Nephron (organoid): ENCODE results near the gene MIER3.
"Not testable (repeated sequence)": the region's sequence is repeated elsewhere in the genome, so short reads cannot be mapped to it uniquely, and the experiment has no call there.

ENCODE experiments used
- H3K27ac Mint-ChIP-seq, 3 experiments: 2 replicates each; pipeline ENCODE4 v1.8.0; 2020; ENCODE audit warnings: mixed read lengths in 3 of 3, mild to moderate bottlenecking in 2 of 3, moderate library complexity in 1 of 3
- H3K27me3 Mint-ChIP-seq: 2 replicates; pipeline ENCODE4 v1.8.0; 2021; ENCODE audit warnings: low read depth, mild to moderate bottlenecking, moderate library complexity, mixed read lengths
- H3K36me3 Mint-ChIP-seq: 2 replicates; pipeline ENCODE4 v1.8.0; 2020; ENCODE audit warnings: low read depth, mixed read lengths
- H3K4me1 Mint-ChIP-seq: 2 replicates; pipeline ENCODE4 v1.8.0; 2020; ENCODE audit warnings: mixed read lengths
- H3K4me3 Mint-ChIP-seq, 3 experiments: 2 replicates each; pipeline ENCODE4 v1.8.0; 2020; ENCODE audit warnings: mild to moderate bottlenecking in 3 of 3, mixed read lengths in 3 of 3, moderate library complexity in 2 of 3
- H3K9me3 Mint-ChIP-seq: 2 replicates; pipeline ENCODE4 v1.8.0; 2020; ENCODE audit warnings: mixed read lengths
- CTCF ChIP-seq, 3 experiments: fragments of 200-600 bp; sonication (generic); IDR thresholded peaks; one replicate each; pipeline ENCODE4 v1.5.0; 2021; ENCODE audit warnings: antibody characterized with exemption in 3 of 3; ENCODE audit not compliant: unreplicated experiment in 3 of 3

Gene MIER3

GRCh38 chr5:56979968-56980367 is 28.0 kb upstream of the MIER3 start:
- H3K4me1 Mint-ChIP-seq: no peaks in the 10 kb centered on the region
- H3K27ac Mint-ChIP-seq: no peak overlapping the region
- peaks cover 3% of the 10 kb centered on the region for H3K9me3 Mint-ChIP-seq
- no peak overlapping the region for H3K4me3 Mint-ChIP-seq
- TF ChIP-seq CTCF (IDR thresholded peaks at IDR 0.05; ENCODE audit: unreplicated experiment in 3 of 3): no peak
- no peaks in the 10 kb centered on the region for H3K27me3 Mint-ChIP-seq
- H3K36me3 Mint-ChIP-seq: no peaks in the 10 kb centered on the region

DNA sequence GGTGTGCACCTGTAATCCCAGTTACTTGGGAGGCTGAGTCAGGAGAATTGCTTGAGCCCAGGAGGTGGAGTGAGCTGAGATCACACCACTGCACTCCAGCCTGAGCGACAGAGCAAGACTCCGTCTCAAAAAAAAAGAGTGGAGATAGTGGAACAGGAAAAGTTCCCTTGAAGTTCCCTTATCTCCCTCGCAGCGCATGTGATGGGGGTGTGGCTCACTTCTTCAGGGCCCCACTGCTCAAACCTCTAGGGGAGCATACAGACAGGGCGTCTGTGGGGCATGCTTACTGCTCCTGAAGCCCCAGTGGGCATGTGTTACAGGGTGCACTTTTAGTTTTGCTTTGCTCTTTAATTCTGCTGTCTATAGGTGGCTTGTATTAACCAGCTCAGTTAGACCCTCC is 27.6 kb upstream of the MIER3 start:
- not testable (repeated sequence) for H3K9me3 Mint-ChIP-seq, H3K4me3 Mint-ChIP-seq, H3K27me3 Mint-ChIP-seq, H3K27ac Mint-ChIP-seq, H3K4me1 Mint-ChIP-seq, H3K36me3 Mint-ChIP-seq

- Mint-ChIP-seq H3K27me3 (no peaks in the 10 kb centered on the region), H3K4me1 (no peaks in the 10 kb centered on the region), H3K36me3 (no peaks in the 10 kb centered on the region), H3K27ac (no peak overlapping the region), H3K4me3 (no peak overlapping the region), H3K9me3 (peaks cover 3% of the 10 kb centered on the region)
- no peak for TF ChIP-seq CTCF (IDR thresholded peaks at IDR 0.05; ENCODE audit: unreplicated experiment in 3 of 3)
These were observed 25.9 kb upstream of the MIER3 start for GRCh38 chr5:56977822-56978221.

DNA sequence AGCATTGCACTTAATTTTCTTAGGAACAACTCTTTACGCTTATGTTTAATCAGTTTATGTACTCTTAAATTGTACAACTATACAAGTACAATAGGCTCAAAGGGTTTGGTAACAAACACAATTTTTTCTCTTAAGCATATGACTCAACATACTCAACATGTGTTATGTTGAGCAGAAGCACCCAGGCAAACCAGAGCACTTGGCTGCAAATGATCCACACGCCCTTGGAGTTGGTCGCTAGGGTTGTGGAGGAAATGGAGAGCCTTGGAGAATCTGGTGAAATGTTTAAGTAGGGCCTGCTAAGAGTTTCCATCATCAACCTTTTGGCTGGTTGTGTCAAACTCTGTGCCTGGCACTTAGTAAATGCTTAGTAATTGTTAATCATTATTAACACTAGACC is 25.1 kb upstream of the MIER3 start:
- Mint-ChIP-seq H3K36me3 (no peaks in the 10 kb centered on the region), H3K4me3 (no peak overlapping the region), H3K4me1 (no peaks in the 10 kb centered on the region), H3K27ac (no peak overlapping the region), H3K9me3 (peaks cover 3% of the 10 kb centered on the region), H3K27me3 (peaks cover 4% of the 10 kb centered on the region)
- no peak for TF ChIP-seq CTCF (IDR thresholded peaks at IDR 0.05; ENCODE audit: unreplicated experiment in 3 of 3)

- no peak for TF ChIP-seq CTCF (IDR thresholded peaks at IDR 0.05; ENCODE audit: unreplicated experiment in 3 of 3)
- H3K36me3 Mint-ChIP-seq: no peaks in the 10 kb centered on the region
- peaks cover 4% of the 10 kb centered on the region for H3K27me3 Mint-ChIP-seq
- H3K4me3 Mint-ChIP-seq: no peak overlapping the region
- peaks cover 3% of the 10 kb centered on the region for H3K9me3 Mint-ChIP-seq
- H3K27ac Mint-ChIP-seq: no peak overlapping the region
- no peaks in the 10 kb centered on the region for H3K4me1 Mint-ChIP-seq
These were observed 22.3 kb upstream of the MIER3 start for GRCh38 chr5:56974241-56974640.

DNA sequence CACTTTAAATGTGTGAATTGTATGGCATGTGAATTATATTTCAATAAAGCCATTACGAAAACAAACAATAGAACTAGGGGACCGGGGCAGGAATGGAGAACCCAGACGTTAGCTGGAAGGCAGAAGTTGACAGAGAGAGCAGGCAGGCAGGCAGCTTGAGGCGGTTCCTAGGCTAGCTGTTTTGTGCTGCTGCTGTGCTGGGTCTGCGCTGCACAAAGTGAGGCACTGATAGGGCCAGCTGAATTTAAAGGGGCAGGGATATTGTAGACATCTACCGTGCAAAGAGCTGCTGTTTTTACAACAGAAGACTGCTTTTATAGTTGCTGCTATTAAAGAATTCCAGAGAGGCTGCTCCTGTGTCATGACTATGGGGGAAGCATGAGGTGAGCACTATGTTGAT is 21.6 kb upstream of the MIER3 start:
- Mint-ChIP-seq H3K4me3 (no peak overlapping the region), H3K36me3 (no peaks in the 10 kb centered on the region), H3K4me1 (no peaks in the 10 kb centered on the region), H3K27ac (no peak overlapping the region), H3K9me3 (no peaks in the 10 kb centered on the region), H3K27me3 (peaks cover 4% of the 10 kb centered on the region)
- no peak for TF ChIP-seq CTCF (IDR thresholded peaks at IDR 0.05; ENCODE audit: unreplicated experiment in 3 of 3)

GRCh38 chr5:56971275-56971674 is 19.4 kb upstream of the MIER3 start:
- no peak for TF ChIP-seq CTCF (IDR thresholded peaks at IDR 0.05; ENCODE audit: unreplicated experiment in 3 of 3)
- no peaks in the 10 kb centered on the region for H3K36me3 Mint-ChIP-seq
- H3K4me3 Mint-ChIP-seq: no peak overlapping the region
- H3K27me3 Mint-ChIP-seq: peaks cover 11% of the 10 kb centered on the region
- no peaks in the 10 kb centered on the region for H3K9me3 Mint-ChIP-seq
- no peak overlapping the region for H3K27ac Mint-ChIP-seq
- H3K4me1 Mint-ChIP-seq: no peaks in the 10 kb centered on the region
